B cell (primary cell): ENCODE results near the gene ARHGAP36.

Experiments used
- EZH2 ChIP-seq: IDR thresholded peaks from 2 replicates; pipeline ENCODE4 v1.6.1; 2012; ENCODE audit warnings: borderline replicate concordance, low read depth, mild to moderate bottlenecking, moderate library complexity, low read length; ENCODE audit not compliant: insufficient read depth, poor library complexity, severe bottlenecking
- TF ChIP-seq, protein P1 (sequence below): fragments of 200-600 bp; IDR thresholded peaks from one replicate; pipeline ENCODE4 v1.8.0; 2022; ENCODE audit warnings: antibody characterized with exemption, mild to moderate bottlenecking

- TF ChIP-seq, protein P1, sequence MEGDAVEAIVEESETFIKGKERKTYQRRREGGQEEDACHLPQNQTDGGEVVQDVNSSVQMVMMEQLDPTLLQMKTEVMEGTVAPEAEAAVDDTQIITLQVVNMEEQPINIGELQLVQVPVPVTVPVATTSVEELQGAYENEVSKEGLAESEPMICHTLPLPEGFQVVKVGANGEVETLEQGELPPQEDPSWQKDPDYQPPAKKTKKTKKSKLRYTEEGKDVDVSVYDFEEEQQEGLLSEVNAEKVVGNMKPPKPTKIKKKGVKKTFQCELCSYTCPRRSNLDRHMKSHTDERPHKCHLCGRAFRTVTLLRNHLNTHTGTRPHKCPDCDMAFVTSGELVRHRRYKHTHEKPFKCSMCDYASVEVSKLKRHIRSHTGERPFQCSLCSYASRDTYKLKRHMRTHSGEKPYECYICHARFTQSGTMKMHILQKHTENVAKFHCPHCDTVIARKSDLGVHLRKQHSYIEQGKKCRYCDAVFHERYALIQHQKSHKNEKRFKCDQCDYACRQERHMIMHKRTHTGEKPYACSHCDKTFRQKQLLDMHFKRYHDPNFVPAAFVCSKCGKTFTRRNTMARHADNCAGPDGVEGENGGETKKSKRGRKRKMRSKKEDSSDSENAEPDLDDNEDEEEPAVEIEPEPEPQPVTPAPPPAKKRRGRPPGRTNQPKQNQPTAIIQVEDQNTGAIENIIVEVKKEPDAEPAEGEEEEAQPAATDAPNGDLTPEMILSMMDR: no peak
- no peak for TF ChIP-seq EZH2
Measured at GRCh38 chrX:131032354-131033230, 25.6 kb upstream of the ARHGAP36 start.
